ENCODE data around the gene SRC. TPM values are rescaled to one million over a fixed set of nuclear protein-coding genes. Genes with fewer than 3 reads are reported as not detected.
"Not testable (repeated sequence)": the region's sequence is repeated elsewhere in the genome, so short reads cannot be mapped to it uniquely, and the experiment has no call there.

SRC gene
- total and polyA plus RNA-seq, 3 donors from 2014 or later = 90.3 to 179 (median 143) TPM

- Histone ChIP-seq H3K4me1 (peaks cover 18% of the 10 kb centered on the region), H3K36me3 (ENCODE audit: low read depth, missing control alignments) (no peaks in the 10 kb centered on the region), H3K9me3 (no peaks in the 10 kb centered on the region), H3K27me3 (no peaks in the 10 kb centered on the region), H3K27ac (no peak overlapping the region), H3K4me3 (no peak overlapping the region)
- WGBS, 2 donors = 71 to 78% methylated on average over 2 of the region's 2 CpGs
- no peak for DNase-seq
- intact Hi-C loops (cut with DNase I; ENCODE audit: low total_unique reads) = no loop called here
- no peak for TF ChIP-seq CTCF (IDR thresholded peaks at IDR 0.05)
- no peak for TF ChIP-seq POLR2A (IDR thresholded peaks at IDR 0.05)
These were observed 20.8 kb downstream of the SRC start for GRCh38 chr20:37366743-37367142.

DNA sequence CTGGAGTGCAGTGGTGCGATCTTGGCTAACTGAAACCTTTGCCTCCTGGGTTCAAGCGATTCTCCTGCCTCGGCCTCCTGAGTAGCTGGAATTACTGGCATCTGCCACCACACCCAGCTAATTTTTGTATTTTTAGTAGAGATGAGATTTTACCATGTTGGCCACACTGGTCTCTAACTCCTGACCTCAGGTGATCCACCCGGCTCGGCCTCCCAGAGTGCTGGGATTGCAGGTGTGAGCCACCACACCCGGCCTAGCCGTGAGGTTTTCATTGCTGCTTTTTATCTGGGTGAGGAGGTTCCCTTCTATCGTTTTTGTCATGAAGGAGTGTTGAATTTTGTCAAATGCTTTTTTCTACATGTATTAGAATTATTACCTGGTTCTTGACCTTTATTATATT, 23.9 kb downstream of the SRC start:
- no peaks in the 10 kb centered on the region for H3K27me3 ChIP-seq
- intact Hi-C loops (cut with DNase I; ENCODE audit: low total_unique reads) = no loop called here
- H3K27ac ChIP-seq = no peak overlapping the region
- H3K36me3 ChIP-seq (ENCODE audit: low read depth, missing control alignments) = no peaks in the 10 kb centered on the region
- 87 to 88% methylated on average over 8 of the region's 8 CpGs for WGBS, 2 donors
- no peak overlapping the region for H3K4me3 ChIP-seq
- no peaks in the 10 kb centered on the region for H3K9me3 ChIP-seq
- no peak for TF ChIP-seq CTCF (IDR thresholded peaks at IDR 0.05)
- TF ChIP-seq POLR2A (IDR thresholded peaks at IDR 0.05) = no peak
- DNase-seq = no peak
- H3K4me1 ChIP-seq = no peaks in the 10 kb centered on the region

GRCh38 chr20:37371845-37372244, 25.9 kb downstream of the SRC start:
- DNase-seq; H3K27ac ChIP-seq; H3K27me3 ChIP-seq; H3K9me3 ChIP-seq; intact Hi-C loops (cut with DNase I; ENCODE audit: low total_unique reads); H3K4me3 ChIP-seq; H3K4me1 ChIP-seq; H3K36me3 ChIP-seq (ENCODE audit: low read depth, missing control alignments): not testable (repeated sequence)
- 85 to 89% methylated on average over 9 of the region's 9 CpGs for WGBS, 2 donors

GRCh38 chr20:37372441-37372840, 26.5 kb downstream of the SRC start:
- no peaks in the 10 kb centered on the region for H3K27me3 ChIP-seq
- intact Hi-C loops (cut with DNase I; ENCODE audit: low total_unique reads) = no loop called here
- no peak for DNase-seq

GRCh38 chr20:37373020-37373598, 27.2 kb downstream of the SRC start:
- Histone ChIP-seq H3K9me3 (no peaks in the 10 kb centered on the region), H3K27ac (no peak overlapping the region), H3K36me3 (ENCODE audit: low read depth, missing control alignments) (no peaks in the 10 kb centered on the region), H3K27me3 (no peaks in the 10 kb centered on the region), H3K4me3 (no peak overlapping the region), H3K4me1 (no peaks in the 10 kb centered on the region)
- 86 to 88% methylated on average over 10 of the region's 10 CpGs for WGBS, 2 donors
- intact Hi-C loops (cut with DNase I; ENCODE audit: low total_unique reads) = no loop called here
- no peak for DNase-seq
- TF ChIP-seq POLR2A (IDR thresholded peaks at IDR 0.05) (no peak), CTCF (IDR thresholded peaks at IDR 0.05) (no peak)

More at GRCh38 chr20:37372441-37372840, 26.5 kb downstream of the SRC start:
- Histone ChIP-seq H3K9me3 (no peaks in the 10 kb centered on the region), H3K27ac (no peak overlapping the region), H3K4me3 (no peak overlapping the region), H3K36me3 (ENCODE audit: low read depth, missing control alignments) (no peaks in the 10 kb centered on the region), H3K4me1 (no peaks in the 10 kb centered on the region)
- no peak for TF ChIP-seq CTCF (IDR thresholded peaks at IDR 0.05)
- WGBS, 2 donors = 87% methylated on average over 3 of the region's 3 CpGs
